HG02678 (cell line): ENCODE measurements around the gene GGT1.
"Not testable (repeated sequence)": the region's sequence is repeated elsewhere in the genome, so short reads cannot be mapped to it uniquely, and the experiment has no call there.

Experiments
- ATAC-seq: cut with Tn5 transposase; IDR thresholded peaks from one replicate; pipeline ENCODE4 v1.9.1; 2021; ENCODE audit warnings: mild to moderate bottlenecking, moderate library complexity; ENCODE audit not compliant: unreplicated experiment

GGT1 gene

DNA sequence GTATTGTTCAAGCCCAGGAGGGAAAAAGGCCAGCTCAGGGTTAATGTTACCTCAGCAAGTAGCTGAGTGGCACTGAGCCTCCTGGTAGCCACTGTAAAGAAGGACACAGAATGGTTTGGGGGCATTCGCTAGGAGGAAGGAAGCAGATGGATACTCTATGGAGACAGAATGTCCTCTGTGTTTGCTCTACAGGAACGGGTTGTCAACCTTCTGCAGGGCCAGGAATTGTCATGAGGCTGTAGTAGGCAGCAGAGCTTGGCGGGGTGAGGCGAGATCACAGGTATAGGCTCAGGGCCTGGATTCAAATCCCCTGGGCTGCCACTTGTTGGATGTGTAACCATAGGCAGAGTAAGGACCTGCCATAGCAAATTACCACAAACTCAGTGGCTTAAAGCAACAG, 7.1 kb upstream of the GGT1 start:
- no peak for ATAC-seq

DNA sequence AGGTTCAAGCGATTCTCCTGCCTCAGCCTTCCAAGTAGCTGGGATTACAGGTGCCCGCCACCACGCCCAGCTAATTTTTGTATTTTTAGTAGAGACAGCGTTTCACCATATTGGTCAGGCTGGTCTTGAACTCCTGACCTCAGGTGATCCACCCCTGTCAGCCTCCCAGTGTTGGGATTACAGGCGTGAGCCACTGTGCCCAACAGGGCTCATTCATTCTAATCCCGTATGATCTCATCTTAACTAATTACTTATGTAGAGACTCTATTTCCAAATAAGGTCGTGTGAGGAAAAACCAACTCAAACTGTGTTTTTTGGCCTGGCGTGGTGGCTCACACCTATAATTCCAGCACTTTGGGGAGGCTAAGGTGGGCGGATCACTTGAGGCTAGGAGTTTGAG, 5.9 kb upstream of the GGT1 start:
- ATAC-seq: not testable (repeated sequence)

DNA sequence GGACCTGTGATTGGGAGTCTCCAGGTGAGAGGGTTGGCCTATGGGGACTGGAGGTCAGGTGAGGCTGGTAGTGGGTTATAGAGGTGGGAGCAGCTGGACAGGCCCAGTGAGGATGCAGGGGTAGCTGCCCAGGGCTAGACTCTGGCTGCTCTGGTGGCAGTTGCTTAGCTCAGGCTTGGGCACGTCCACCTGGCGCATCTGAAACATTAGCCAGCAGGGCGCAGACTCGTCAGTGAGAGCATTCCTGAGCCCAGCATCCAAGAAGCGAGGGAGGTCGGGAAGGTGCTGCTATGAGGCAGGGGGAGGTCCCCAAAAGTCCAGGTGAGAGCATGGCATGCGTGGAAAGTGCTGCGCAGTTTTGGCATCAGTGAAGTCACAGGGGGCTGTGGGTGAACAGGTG, 3.5 kb upstream of the GGT1 start:
- ATAC-seq: no peak

DNA sequence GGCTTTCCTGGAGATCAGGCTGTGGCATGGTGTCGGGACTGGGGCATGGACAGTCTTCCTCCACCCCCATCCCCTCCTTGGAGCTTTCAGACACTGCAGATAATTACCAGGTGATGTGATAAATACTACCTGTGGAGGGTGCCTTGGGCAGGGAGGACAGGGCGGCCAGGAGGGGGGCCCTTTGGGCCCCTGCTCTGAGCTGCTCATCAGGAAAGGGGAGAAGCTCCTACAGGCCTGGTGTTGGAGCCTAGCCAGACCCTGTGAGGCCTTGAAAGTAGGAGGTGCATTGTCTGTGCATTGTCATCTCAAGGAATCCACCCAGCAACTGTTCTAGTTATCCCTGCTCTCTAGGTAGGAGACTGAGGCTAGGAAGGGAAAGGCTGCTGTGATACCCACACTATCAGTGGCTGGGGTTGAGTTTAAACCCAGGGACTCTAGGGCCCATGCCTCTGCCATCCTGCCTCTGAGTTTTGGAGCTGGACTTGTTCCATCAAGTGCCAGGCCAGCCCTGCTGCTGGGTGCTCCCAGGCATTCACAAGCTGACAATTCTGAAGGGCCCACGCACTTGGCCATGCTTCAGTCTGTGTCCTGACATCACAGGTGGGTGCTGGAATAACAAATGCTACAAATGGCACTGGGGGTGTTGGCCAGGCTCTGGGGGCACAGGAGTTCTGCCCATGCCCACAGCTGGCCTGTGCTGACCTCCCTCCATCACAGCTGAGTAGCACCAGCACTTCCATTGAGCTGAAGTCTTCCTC, 2.9 kb upstream of the GGT1 start:
- ATAC-seq: not testable (repeated sequence)

DNA sequence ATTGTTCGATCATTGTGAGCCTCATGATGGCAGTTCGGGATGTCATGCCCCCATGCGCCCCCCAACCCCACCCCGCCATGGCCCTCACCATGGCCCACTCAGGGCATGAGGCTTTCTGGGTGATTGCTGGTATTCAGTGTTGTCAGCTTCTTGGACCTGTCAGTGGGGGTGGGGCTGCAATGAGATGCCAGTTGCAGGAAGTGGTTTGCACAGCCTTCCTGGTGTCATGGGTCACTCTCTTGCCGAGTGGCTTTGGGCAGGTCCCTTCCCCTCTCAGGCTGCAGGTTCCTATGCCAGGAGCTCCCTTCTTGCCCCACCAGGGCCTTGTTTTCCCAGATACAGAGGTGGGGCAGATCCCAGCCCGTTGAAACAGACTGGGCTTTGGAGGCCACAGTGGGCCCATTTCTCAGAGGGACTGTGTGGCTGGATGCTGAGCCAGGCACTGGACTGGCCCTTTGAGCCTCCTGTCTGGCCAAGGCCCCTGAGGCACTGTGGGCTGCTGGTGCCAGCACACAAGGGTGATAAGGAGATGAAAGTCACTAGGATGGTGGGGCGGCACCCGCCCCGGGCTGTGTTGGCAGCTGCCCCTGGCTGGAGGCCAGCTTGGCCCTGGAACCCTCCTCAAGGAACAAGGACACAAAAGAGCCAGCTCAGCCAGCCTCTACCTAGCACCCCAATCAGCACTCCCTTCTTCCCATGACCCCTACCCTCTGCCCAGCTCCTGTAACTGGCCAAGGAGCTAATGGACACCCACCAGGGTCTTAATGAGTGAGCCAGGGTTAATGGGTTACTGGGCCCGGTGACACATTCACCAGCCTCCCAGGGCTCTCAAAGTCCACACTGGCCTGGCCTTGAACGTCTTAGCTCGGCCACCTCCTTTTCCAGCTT, 1.5 kb upstream of the GGT1 start:
- no peak for ATAC-seq

DNA sequence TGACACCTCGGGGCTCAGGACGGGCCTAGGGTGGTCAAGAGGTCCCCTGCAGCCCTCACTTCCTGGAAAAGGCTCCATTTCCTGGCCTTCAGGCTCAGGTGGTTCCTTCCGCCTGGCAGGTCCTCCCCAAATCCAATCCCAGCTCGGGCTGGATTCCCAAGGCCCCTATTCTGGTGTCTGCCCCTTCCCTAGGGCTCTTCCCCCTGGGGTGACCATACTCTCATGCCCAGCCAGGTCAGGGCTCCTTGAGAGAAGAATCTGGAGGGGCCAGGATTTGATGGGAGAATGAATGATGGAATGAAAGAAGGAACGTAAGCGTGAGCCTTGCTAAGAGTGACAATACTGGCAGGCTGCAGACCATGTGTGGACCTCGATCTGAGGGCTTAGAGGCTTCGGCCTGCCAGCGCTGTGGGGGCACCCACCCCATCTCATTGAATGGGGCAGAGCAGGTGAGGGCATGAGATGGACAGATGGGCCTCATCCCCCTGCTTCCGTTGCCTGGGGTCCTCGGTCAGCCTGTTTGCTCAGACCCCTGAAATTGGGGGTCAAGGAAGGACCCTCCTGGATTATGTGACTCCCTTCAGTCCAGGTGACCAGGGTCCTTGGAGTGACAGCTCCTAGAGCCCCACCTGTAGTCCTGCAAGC, 766 bp upstream of the GGT1 start:
- not testable (repeated sequence) for ATAC-seq

DNA sequence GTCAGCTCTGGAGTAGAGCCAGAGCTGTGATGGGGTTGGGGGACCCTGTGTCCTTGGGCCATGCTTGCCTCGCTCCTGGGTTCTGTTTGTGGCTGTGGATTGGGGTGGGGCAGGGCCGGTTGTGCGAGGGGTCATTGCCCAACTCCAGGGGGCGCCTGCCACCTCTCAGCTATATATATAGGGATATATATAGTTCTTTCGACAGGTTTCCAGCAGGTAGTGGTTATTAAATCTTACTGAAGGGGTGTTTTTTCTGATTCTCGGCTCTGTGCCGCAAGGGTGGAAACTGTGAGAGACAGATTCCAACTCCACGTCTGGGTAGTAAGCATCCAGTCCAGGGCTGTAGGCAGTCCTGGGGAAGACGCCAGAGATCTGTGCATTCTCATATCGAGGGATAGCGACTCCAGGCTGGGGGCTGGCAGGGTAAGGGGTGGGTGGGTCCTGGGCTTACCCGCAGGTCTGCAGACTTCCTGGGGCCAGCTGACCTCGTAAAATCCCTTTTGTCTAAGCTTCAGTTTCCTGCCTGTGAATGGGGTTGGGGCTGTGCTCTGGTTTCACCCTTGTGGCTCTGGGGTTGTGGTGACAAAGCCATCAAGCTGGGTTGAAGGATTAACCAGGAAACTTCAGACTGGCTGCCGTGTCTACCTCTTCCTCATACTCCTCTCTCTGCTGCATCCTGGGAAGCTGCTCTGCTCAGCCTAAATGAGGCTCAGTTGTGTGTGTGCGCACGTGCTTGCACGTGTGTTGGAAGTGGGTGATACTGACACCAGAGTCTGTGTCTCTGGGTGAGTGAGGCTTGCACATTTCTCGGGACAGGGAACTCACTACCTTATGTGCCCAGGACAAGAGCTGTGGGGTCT, 1.0 kb downstream of the GGT1 start:
- ATAC-seq: not testable (repeated sequence)

DNA sequence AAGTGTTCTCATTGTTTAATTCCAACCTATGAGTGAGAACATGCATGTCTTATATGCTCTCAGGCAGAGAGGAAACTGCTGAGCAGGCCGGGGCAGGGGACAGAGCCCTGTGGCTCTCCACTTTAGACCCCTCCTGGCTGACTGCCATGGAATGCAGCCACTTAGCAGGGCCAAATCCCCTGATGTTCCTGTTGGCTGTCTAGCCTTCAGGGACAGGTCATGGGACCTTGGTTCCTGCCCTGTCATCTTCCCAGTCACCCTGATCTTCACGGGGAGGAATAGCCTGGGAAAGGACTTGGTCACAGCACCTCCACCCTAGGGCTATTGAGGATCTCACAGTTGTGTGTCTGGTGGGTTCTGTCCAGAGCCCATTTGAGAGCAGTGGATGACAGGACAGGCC, 3.3 kb downstream of the GGT1 start:
- not testable (repeated sequence) for ATAC-seq

DNA sequence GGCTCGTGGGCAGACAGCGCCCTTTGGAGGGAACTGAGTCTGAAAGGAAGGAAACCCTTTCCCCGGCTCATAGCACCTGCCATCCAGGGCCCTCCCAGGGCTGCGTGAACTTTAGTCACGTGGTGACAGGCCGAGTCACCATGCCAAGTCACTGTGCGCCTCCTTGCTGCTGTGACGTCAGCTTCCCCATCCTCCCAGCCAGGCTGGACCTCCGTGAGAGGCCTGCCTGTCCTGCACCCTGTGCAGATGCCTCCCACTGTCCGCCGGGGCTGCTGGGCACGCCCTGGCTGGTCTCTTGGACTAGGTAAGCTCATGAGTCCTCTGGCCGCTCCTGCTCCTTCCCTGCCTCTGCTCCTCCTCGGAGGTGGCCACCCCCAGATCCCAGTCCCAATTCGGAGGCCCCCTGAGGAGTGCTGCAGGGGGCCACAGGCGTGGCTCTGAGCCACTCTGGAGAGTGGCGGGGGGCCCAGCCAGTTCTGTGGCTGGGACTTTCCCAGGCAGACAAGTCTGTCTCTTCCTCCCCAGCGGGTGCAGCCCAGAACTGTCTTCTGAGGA, 4.5 kb downstream of the GGT1 start:
- peak; percentile 48 for ATAC-seq

DNA sequence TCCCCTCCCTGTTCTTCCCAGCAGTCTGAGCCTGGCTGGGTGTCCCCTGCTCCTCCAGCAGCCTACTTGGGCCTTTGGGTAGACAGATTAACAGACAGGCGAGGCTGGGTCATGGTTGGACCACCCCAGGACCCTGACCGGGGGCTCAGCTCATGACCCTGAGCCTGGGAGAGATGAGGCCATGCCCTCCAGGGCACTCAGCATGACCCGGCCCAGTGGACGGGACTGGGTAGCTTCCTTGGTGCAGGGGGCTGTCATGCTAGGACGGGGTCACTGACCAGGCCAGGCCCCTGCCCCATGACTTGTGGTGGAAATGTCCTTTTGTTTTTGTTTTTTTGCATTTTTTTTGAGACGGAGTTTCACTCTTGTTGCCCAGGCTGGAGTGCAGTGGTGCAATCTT, 5.3 kb downstream of the GGT1 start:
- ATAC-seq: not testable (repeated sequence)

DNA sequence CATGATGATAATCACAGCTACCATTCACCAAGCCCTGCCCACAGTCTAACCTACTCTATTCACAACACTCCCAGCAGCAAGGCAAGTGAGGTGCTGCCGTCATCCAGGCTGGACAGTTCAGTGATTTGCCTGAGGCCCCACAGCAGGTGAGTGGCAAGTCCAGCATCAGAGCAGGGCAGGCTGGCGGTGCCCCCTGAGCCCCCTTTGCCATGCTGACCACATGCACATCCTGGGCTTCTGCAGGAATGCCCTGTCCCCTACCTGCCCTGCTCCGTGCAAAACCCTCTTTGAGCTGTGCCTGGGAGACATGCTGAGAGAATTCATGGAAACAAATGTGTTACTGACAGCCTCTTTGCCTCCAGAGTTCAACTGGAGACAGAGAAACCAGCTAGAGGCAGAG, 6.9 kb downstream of the GGT1 start:
- ATAC-seq: not testable (repeated sequence)

DNA sequence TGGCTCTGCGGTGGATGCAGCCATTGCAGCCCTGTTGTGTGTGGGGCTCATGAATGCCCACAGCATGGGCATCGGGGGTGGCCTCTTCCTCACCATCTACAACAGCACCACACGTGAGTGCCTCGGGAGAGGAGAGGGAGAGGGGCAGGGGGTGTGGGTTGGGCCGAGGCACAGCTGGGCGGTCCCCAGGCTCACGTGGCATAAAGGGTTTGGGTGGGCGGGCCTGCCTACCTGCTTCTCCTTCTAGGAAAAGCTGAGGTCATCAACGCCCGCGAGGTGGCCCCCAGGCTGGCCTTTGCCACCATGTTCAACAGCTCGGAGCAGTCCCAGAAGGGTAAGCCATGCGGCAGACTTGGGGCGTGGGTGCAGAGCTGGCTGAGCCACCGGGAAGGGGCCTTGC, 11.8 kb downstream of the GGT1 start:
- not testable (repeated sequence) for ATAC-seq

DNA sequence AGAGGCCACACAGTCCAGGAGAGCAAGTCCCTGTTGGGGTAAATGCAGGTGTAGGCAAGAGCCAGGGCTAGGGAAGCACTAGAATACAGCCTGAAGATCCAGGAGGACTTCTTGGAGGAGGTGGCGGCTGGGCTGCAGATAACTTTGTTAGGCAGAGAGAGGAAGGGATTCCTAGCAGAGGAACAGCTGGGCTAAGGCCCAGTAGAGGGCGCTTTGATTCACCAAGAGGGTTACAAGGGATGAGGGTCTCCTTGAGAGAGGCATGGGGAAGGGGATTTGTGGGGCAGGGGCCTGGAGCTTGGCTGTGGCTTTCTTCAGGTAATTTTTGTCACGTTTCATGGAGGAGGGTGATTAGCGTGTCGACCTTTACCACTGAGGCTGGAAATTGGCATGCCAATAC, 18.3 kb downstream of the GGT1 start:
- ATAC-seq: not testable (repeated sequence)

DNA sequence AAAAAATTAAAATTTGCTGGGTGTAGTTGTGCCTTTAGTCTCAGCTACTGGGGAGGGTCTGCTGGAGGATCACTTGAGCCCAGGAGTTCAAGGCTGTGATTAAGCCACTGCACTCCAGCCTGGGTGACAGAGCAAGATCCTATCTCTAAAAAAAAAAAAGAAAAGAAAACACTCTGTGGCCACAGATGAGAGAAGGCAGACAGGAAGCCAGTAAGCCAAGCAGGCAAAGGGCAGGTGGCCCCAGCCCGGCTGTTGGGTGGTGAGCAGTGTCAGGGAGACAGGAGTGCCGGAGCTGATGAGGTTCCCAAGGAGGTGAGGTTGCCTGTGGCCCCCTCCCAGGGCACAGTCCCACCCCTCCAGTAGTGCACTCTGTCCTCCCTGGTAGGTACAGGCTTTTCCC, 19.6 kb downstream of the GGT1 start:
- not testable (repeated sequence) for ATAC-seq

DNA sequence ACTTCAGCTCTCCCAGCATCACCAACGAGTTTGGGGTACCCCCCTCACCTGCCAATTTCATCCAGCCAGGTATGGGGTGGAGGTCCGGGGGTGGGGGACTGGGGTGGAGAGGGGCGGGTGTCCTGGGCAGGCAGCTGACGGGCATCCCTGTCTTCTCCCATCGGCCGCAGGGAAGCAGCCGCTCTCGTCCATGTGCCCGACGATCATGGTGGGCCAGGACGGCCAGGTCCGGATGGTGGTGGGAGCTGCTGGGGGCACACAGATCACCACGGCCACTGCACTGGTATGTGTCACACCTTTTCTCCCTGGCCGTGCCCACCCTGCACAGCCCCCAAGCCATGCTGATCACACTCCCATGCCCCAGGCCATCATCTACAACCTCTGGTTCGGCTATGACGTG, 24.9 kb downstream of the GGT1 start:
- ATAC-seq: not testable (repeated sequence)

DNA sequence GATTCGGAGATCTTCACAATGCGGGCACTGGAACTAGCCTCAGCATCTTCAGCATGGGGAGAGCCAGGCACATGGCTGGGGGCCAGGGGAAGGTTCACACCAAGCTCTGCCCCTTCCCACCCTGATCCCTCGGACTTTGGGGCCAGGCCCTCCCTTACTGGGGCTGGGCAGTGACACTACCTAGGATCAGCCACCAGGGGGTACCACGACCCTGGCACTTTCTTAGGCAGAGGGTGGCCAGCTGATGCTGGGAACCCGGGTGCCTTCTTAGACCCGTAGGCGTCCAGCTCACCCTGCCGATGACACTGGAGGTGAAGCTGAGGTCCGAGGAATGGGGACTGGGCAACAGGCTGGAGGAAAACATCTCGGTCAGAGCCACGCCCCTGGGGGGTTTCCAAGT, 26.1 kb downstream of the GGT1 start:
- ATAC-seq: not testable (repeated sequence)

DNA sequence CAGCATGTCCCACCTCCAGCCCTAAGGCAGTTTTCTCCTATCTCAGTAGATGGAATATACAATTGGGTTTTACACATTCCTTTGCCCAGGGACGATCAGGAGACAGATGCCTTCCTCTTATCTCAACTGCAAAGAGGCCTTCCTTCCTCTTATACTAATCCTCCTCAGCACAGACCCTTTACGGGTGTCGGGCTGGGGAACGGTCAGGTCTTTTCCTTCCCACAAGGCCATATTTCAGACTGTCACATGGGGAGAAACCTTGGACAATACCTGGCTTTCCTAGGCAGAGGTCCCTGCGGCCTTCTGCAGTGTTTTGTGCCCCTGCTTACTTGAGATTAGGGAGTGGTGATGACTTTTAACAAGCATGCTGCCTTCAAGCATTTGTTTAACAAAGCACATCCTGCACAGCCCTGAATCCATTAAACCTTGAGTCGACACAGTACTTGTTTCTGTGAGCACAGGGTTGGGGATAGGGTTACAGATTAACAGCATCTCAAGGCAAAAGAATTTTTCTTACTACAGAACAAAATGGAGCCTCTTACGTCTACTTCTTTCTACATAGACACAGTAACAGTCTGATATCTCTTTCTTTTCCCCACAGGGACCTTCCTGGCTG, 27.9 kb downstream of the GGT1 start:
- not testable (repeated sequence) for ATAC-seq

DNA sequence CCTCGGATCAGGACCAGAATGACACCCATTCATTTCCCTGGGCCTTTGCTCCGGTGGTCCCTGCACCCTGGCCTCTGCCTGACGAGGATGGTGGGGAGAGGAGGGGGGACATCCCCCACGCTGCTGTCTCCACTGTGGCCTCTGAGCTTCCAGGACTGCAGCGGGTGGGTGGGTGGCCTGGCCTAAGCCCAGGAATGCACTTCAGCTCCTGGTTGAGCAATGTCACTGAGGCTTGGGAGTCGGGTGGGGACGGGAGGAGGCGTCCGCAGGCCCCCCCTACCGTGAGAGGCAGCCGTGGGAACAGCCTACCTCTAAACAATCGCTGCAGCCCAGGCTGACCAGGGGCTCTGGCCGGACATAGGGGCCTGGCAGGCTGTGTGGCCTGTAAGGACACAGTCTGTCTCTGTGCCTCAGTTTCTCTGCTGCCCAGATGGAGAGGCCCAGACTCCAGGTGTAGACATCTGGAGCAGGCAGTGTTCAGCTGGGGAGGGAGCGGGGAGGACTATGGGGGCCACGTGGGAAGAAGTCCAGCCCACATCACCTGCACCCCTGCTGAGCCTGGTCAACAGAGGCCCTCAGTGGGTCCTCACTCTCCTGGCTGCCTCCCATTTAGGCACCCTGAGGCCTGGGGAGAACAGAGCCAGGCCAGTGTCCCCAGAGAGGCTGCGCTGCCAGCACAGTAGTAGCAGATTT, 28.6 kb downstream of the GGT1 start:
- ATAC-seq: not testable (repeated sequence)

DNA sequence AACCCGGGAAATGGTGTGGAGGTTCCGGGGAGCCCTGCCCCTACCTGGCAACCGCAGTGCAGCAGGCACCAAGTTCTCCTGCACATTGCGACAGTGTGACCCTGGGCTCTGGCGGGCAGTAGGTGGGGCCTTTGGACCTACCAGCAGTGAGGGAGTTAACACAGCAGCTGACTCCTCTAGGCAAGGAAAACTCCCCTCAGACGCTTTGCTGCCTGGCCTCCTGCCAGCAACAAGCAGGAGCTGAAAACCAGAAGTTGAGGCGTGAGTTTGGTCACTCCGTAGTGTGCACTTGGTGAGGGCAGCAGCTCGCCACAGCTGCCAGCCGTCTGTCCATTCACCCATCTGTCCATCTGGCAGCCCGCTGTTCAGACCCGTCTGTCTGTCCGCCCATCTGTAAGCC, 29.6 kb downstream of the GGT1 start:
- ATAC-seq: not testable (repeated sequence)
